Sigmoid colon (tissue), 7 donors: ENCODE measurements around the gene CTAG2. TPM values are rescaled to one million over a fixed set of nuclear protein-coding genes. Genes with fewer than 3 reads are reported as not detected.

Source experiments
- DNase-seq: peaks from one replicate; pipeline ENCODE4 v3.0.0-alpha.2; 2019
- H3K27ac ChIP-seq, 4 donors: fragments of 200-600 bp; sonication (generic); one replicate each; pipeline ENCODE4 v1.5.1; 2016 to 2019; ENCODE audit warnings: mild to moderate bottlenecking in 1 of 4
- H3K27me3 ChIP-seq, 3 donors: fragments of 200-600 bp; sonication (generic); one replicate each; pipeline ENCODE4 v1.5.1; 2019; ENCODE audit warnings: mild to moderate bottlenecking in 1 of 3
- H3K36me3 ChIP-seq, 4 donors: fragments of 200-600 bp; sonication (generic); one replicate each; pipeline ENCODE4 v1.5.1; 2016 to 2019
- H3K4me1 ChIP-seq, 4 donors: fragments of 200-600 bp; sonication (generic); one replicate each; pipeline ENCODE4 v1.5.1; 2017 to 2019
- H3K4me3 ChIP-seq, 4 donors: fragments of 200-600 bp; sonication (generic); one replicate each; pipeline ENCODE4 v1.5.1; 2017 to 2019; ENCODE audit warnings: mild to moderate bottlenecking in 2 of 4, moderate library complexity in 1 of 4
- H3K9me3 ChIP-seq, 4 donors: fragments of 200-600 bp in 3 of 4; sonication (generic) in 3 of 4; one replicate each; pipeline versions ENCODE4 v1.5.1 to v1.6.1; 2013 to 2019
- EP300 ChIP-seq, 4 donors: sonication (generic); formaldehyde crosslinking; IDR thresholded peaks; one replicate each; pipeline ENCODE4 v1.6.1; 2017; ENCODE audit warnings: antibody characterized with exemption in 4 of 4
- POLR2A ChIP-seq, 2 donors: fragments of 450-650 bp; IDR thresholded peaks; one replicate each; pipeline ENCODE4 v1.6.1; 2016; ENCODE audit warnings: antibody characterized with exemption in 2 of 2, mild to moderate bottlenecking in 2 of 2, moderate library complexity in 2 of 2
- POLR2AphosphoS5 ChIP-seq, 4 donors: sonication (generic); formaldehyde crosslinking; IDR thresholded peaks; one replicate each; pipeline ENCODE4 v1.6.1; 2017; ENCODE audit warnings: antibody characterized with exemption in 4 of 4
- WGBS, 2 donors: extraction: QIAGEN DNeasy Blood & Tissue Kit; methylation state at CpG; one replicate each; pipeline ENCODE4 v1.1.7; 2013; 5-methylcytosine and 5-hydroxymethylcytosine counted together
- intact Hi-C: fragments of 100-400 bp; cut with DNase I; formaldehyde crosslinking; loops from one replicate; pipeline ENCODE4 v1.15.1; 2023
- polyA plus RNA-seq, 3 donors: library from polyadenylated mRNA; stranded (reverse); fragments of 200-250 nt; gene quantifications; one replicate each; pipeline ENCODE4 v1.2.3, GENCODE V29; 2013
- total RNA-seq, 4 donors: library from RNA; depleted of rRNA; stranded (reverse); fragments of >200 nt; gene quantifications; one replicate each; pipeline ENCODE4 v1.1.0, GENCODE V29; 2016
- TF ChIP-seq, protein P1 (sequence below), 4 experiments: fragments of 450-650 bp in 3 of 4; fragments of 200-600 bp in 1 of 4; IDR thresholded peaks; one replicate each; pipeline ENCODE4 v1.5.1; 2016 to 2019; ENCODE audit warnings: antibody characterized with exemption in 4 of 4, mild to moderate bottlenecking in 3 of 4, moderate library complexity in 2 of 4
- donor health status: healthy with polysubstance abuse.
- donor health status: Bipolar disorder and iron deficiency.
- donor health status: healthy.

CTAG2 gene
- total and polyA plus RNA-seq, 7 donors: 3.0 TPM; not detected in 6

DNA sequence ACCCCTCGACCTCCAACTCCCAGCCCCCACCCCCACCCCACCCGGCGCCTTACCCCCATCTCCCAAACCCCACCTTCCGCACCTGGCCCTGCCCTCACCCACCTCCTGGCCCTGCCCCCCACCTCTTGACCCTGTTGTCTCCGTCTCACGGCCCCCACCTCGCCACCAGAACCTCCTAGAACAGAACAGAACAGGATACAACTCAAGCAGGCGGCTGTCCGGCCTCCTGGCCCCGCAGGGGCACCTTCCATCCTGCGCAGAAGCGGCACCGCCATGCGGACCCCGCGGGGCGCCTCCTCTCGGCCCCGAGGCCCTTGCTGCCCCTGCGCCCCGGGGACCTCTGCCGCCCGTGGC, 354 bp downstream of the CTAG2 start:
- DNase-seq: no peak
- H3K4me3 ChIP-seq: no peak overlapping the region
- H3K9me3 ChIP-seq: no peaks in the 10 kb centered on the region
- intact Hi-C loops: no loop called here
- no peaks in the 10 kb centered on the region for H3K4me1 ChIP-seq
- H3K27ac ChIP-seq: no peak overlapping the region
- TF ChIP-seq EP300 (IDR thresholded peaks at IDR 0.05) (no peak), POLR2A (IDR thresholded peaks at IDR 0.05) (no peak), POLR2AphosphoS5 (IDR thresholded peaks at IDR 0.05) (no peak)
- TF ChIP-seq, protein P1, sequence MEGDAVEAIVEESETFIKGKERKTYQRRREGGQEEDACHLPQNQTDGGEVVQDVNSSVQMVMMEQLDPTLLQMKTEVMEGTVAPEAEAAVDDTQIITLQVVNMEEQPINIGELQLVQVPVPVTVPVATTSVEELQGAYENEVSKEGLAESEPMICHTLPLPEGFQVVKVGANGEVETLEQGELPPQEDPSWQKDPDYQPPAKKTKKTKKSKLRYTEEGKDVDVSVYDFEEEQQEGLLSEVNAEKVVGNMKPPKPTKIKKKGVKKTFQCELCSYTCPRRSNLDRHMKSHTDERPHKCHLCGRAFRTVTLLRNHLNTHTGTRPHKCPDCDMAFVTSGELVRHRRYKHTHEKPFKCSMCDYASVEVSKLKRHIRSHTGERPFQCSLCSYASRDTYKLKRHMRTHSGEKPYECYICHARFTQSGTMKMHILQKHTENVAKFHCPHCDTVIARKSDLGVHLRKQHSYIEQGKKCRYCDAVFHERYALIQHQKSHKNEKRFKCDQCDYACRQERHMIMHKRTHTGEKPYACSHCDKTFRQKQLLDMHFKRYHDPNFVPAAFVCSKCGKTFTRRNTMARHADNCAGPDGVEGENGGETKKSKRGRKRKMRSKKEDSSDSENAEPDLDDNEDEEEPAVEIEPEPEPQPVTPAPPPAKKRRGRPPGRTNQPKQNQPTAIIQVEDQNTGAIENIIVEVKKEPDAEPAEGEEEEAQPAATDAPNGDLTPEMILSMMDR (IDR thresholded peaks at IDR 0.05): no peak
- no peaks in the 10 kb centered on the region for H3K27me3 ChIP-seq
- no peaks in the 10 kb centered on the region for H3K36me3 ChIP-seq
- 92 to 95% methylated on average over 22 of the region's 23 CpGs for WGBS, 2 donors

DNA sequence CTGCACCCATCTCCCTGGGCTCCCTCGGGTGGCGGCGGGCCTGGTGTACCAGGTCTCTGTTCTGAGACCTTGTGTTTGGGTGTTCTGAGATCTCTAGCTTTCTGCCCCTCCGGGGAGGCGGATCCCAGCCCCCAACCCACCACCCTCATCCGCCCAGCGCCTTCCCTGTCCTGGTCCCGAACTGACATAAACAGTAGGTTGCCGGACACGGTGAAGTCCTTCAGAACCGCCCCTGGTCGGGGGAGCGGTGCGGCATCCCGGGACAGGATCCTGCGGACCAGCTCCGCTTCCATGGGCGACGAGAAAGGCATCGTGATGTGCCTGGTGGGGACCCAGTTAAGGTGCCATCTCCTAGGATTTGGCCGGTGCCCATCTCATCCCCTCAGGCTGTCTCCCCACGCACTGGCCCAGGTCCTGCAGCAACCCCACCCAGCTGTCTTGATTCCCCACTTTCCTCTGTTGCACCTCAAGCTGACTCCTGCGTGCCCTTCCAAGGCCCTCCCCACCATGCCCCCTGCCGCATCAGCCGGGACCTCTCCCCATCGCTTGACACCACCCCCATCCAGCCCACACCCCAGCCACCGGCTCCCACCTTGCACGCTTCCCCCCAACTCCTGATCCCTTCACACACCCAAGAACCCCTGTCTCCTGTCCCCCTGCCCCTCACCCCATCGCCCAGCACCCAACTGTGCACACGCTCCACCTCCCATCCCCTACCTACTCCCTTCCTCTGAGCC, 900 bp downstream of the CTAG2 start:
- WGBS, 2 donors: 91 to 93% methylated on average over 30 of the region's 30 CpGs
- intact Hi-C loops: no loop called here
- Histone ChIP-seq H3K9me3 (no peaks in the 10 kb centered on the region), H3K27me3 (no peaks in the 10 kb centered on the region), H3K4me1 (no peaks in the 10 kb centered on the region), H3K4me3 (no peak overlapping the region), H3K27ac (no peak overlapping the region), H3K36me3 (no peaks in the 10 kb centered on the region)
- TF ChIP-seq POLR2A (IDR thresholded peaks at IDR 0.05) (no peak), EP300 (IDR thresholded peaks at IDR 0.05) (no peak), POLR2AphosphoS5 (IDR thresholded peaks at IDR 0.05) (no peak)
- TF ChIP-seq, protein P1 (IDR thresholded peaks at IDR 0.05): no peak
- no peak for DNase-seq

DNA sequence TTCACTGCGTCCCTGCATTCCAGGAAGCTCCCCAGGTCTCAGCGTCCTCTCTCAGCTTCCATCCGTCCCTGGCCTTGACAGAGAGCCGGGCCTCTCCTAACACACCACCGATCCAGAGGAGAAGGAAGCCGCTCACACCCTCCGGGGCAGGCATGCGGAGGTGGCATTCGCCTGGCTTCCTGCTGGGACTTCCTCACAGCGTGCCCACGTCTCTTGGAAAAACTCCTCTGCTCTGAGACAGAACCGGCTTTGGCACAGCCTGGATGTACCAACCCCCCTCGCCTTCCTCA, 3.2 kb downstream of the CTAG2 start:
- Histone ChIP-seq H3K36me3 (no peaks in the 10 kb centered on the region), H3K4me3 (no peak overlapping the region), H3K27ac (no peak overlapping the region), H3K9me3 (no peaks in the 10 kb centered on the region), H3K4me1 (no peaks in the 10 kb centered on the region), H3K27me3 (no peaks in the 10 kb centered on the region)
- intact Hi-C loops: no loop called here
- DNase-seq: no peak
- no peak for TF ChIP-seq POLR2AphosphoS5 (IDR thresholded peaks at IDR 0.05)
- TF ChIP-seq POLR2A (IDR thresholded peaks at IDR 0.05): no peak
- no peak for TF ChIP-seq EP300 (IDR thresholded peaks at IDR 0.05)
- TF ChIP-seq, protein P1 (IDR thresholded peaks at IDR 0.05): no peak
- WGBS, 2 donors: 40 to 54% methylated on average over 13 of the region's 13 CpGs

DNA sequence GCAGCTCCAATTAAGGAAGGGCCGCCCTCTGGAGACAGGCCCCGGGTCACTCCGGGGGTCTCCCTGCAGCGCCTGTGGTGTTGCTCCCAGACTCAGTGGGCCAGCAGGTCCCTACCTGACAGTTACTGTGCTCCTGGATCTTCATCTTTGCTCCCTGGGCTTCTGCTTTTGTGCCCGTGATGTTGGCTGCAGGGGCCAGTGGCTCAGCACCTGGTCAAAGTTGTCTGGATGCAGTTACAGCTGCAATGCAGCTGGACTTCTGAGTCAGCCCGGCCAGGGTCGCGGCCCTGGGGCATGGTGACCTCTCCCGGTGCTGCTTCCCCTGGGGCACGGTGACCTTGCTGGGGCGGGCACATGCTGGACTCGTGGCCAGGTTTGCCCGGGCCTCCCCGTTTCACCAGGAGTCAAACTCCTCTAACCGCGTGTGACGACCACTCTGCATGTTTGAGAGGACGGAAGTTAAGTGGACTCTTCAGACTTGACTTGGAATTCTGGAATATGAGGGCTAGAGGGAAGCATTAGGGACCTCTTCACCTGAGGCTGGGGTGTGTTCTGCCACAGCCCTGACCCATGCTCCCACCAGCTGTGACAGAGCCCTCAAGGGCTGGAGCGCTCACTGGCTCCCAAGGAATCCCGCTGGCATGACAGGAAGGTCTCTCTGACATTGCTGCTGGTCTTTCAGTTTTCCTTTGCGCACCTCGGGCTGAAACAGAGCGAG, 3.7 kb downstream of the CTAG2 start:
- intact Hi-C loops: no loop called here
- Histone ChIP-seq H3K9me3 (no peaks in the 10 kb centered on the region), H3K4me1 (no peaks in the 10 kb centered on the region), H3K27me3 (no peaks in the 10 kb centered on the region), H3K36me3 (no peaks in the 10 kb centered on the region), H3K4me3 (no peak overlapping the region), H3K27ac (no peak overlapping the region)
- 75 to 77% methylated on average over 23 of the region's 23 CpGs for WGBS, 2 donors
- no peak for TF ChIP-seq POLR2A (IDR thresholded peaks at IDR 0.05)
- TF ChIP-seq, protein P1 (IDR thresholded peaks at IDR 0.05): no peak
- no peak for TF ChIP-seq POLR2AphosphoS5 (IDR thresholded peaks at IDR 0.05)
- TF ChIP-seq EP300 (IDR thresholded peaks at IDR 0.05): no peak
- no peak for DNase-seq
